ENCODE measurements around the gene AADAC.

DNA sequence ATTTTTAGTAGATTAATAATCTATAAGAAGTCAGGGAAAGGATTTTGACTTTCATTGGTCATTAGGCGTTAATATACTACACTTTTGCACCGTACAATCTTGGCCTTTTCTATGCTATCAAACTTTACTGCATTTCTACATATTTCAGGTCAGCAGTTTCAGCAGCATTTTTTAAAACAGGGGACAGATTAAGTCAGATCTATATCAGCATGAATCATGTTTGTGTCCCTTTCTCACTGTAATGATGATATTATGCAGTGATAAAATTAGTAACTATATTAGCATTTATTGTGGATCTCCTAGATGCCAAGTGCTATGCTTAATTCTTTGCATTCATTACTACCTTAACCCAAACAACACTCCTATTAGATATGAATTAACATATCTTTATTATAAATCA lies 20.3 kb upstream of the AADAC start:
- no peak for TF ChIP-seq POLR2AphosphoS5 (IDR thresholded peaks at IDR 0.05; ENCODE audit: low read depth, low read length)
- TF ChIP-seq, protein P1, sequence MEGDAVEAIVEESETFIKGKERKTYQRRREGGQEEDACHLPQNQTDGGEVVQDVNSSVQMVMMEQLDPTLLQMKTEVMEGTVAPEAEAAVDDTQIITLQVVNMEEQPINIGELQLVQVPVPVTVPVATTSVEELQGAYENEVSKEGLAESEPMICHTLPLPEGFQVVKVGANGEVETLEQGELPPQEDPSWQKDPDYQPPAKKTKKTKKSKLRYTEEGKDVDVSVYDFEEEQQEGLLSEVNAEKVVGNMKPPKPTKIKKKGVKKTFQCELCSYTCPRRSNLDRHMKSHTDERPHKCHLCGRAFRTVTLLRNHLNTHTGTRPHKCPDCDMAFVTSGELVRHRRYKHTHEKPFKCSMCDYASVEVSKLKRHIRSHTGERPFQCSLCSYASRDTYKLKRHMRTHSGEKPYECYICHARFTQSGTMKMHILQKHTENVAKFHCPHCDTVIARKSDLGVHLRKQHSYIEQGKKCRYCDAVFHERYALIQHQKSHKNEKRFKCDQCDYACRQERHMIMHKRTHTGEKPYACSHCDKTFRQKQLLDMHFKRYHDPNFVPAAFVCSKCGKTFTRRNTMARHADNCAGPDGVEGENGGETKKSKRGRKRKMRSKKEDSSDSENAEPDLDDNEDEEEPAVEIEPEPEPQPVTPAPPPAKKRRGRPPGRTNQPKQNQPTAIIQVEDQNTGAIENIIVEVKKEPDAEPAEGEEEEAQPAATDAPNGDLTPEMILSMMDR (IDR thresholded peaks at IDR 0.05) = no peak
- no peak for TF ChIP-seq YY1 (IDR thresholded peaks at IDR 0.05; ENCODE audit: low read depth)
- no peak for TF ChIP-seq EP300 (IDR thresholded peaks at IDR 0.05; ENCODE audit: borderline replicate concordance in 1 of 2, low read depth in 1 of 2, low read length in 1 of 2)
- TF ChIP-seq, protein P2, sequence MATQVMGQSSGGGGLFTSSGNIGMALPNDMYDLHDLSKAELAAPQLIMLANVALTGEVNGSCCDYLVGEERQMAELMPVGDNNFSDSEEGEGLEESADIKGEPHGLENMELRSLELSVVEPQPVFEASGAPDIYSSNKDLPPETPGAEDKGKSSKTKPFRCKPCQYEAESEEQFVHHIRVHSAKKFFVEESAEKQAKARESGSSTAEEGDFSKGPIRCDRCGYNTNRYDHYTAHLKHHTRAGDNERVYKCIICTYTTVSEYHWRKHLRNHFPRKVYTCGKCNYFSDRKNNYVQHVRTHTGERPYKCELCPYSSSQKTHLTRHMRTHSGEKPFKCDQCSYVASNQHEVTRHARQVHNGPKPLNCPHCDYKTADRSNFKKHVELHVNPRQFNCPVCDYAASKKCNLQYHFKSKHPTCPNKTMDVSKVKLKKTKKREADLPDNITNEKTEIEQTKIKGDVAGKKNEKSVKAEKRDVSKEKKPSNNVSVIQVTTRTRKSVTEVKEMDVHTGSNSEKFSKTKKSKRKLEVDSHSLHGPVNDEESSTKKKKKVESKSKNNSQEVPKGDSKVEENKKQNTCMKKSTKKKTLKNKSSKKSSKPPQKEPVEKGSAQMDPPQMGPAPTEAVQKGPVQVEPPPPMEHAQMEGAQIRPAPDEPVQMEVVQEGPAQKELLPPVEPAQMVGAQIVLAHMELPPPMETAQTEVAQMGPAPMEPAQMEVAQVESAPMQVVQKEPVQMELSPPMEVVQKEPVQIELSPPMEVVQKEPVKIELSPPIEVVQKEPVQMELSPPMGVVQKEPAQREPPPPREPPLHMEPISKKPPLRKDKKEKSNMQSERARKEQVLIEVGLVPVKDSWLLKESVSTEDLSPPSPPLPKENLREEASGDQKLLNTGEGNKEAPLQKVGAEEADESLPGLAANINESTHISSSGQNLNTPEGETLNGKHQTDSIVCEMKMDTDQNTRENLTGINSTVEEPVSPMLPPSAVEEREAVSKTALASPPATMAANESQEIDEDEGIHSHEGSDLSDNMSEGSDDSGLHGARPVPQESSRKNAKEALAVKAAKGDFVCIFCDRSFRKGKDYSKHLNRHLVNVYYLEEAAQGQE (IDR thresholded peaks at IDR 0.05; ENCODE audit: low read depth, low read length) = no peak
- no peak for TF ChIP-seq FOXJ3 (CRISPR knock-in tag; IDR thresholded peaks at IDR 0.05)
- no peak for TF ChIP-seq TAF1 (IDR thresholded peaks at IDR 0.05; ENCODE audit: borderline replicate concordance, low read depth, low read length)
- no peak for TF ChIP-seq EZH2phosphoT487 (IDR thresholded peaks at IDR 0.05; ENCODE audit: borderline replicate concordance, low read depth)
- TF ChIP-seq, protein P3, sequence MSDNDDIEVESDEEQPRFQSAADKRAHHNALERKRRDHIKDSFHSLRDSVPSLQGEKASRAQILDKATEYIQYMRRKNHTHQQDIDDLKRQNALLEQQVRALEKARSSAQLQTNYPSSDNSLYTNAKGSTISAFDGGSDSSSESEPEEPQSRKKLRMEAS (IDR thresholded peaks at IDR 0.05; ENCODE audit: low read depth) = no peak
- no peak for TF ChIP-seq TEAD4 (IDR thresholded peaks at IDR 0.05; ENCODE audit: borderline replicate concordance, insufficient read depth)
- TF ChIP-seq RCOR1 (IDR thresholded peaks at IDR 0.05; ENCODE audit: low read length) = no peak
- TF ChIP-seq NFIC (IDR thresholded peaks at IDR 0.05; ENCODE audit: borderline replicate concordance) = no peak
- TF ChIP-seq RAD21 (IDR thresholded peaks at IDR 0.05; ENCODE audit: low read length) = no peak

Measured in SK-N-SH (cell line).